GM21528 (cell line): ENCODE results near the gene AHCY.
"Not testable (repeated sequence)": the region's sequence is repeated elsewhere in the genome, so short reads cannot be mapped to it uniquely, and the experiment has no call there.

Source experiments
- ATAC-seq: cut with Tn5 transposase; IDR thresholded peaks from one replicate; pipeline ENCODE4 v1.9.1; 2021; ENCODE audit warnings: mild to moderate bottlenecking, moderate library complexity; ENCODE audit not compliant: unreplicated experiment, low FRiP score

The AHCY gene

GRCh38 chr20:34302723-34303533 lies at the start of gene AHCY:
TSS of gene AHCY (minus strand) at chr20:34303355. CDS start at chr20:34303270, 85 bp downstream.
- peak; percentile 88 for ATAC-seq

- ATAC-seq = no peak
Observed at GRCh38 chr20:34350095-34350494, 46.9 kb upstream of the AHCY start.

- no peak for ATAC-seq
Observed at GRCh38 chr20:34347571-34347970, 44.4 kb upstream of the AHCY start.

GRCh38 chr20:34346533-34346865 lies 43.3 kb upstream of the AHCY start:
- not testable (repeated sequence) for ATAC-seq

- ATAC-seq = not testable (repeated sequence)
Observed at GRCh38 chr20:34345839-34346532, 42.8 kb upstream of the AHCY start.

GRCh38 chr20:34345402-34345736 lies 42.2 kb upstream of the AHCY start:
- ATAC-seq = no peak

- no peak for ATAC-seq
Observed at GRCh38 chr20:34344238-34344637, 41.1 kb upstream of the AHCY start.

- no peak for ATAC-seq
Observed at GRCh38 chr20:34343458-34344211, 40.5 kb upstream of the AHCY start.

- not testable (repeated sequence) for ATAC-seq
Observed at GRCh38 chr20:34341199-34341598, 38.0 kb upstream of the AHCY start.

GRCh38 chr20:34340726-34341125 lies 37.6 kb upstream of the AHCY start:
- ATAC-seq = not testable (repeated sequence)

- ATAC-seq = no peak
Observed at GRCh38 chr20:34337982-34338726, 35.0 kb upstream of the AHCY start.

- no peak for ATAC-seq
Observed at GRCh38 chr20:34337544-34337943, 34.4 kb upstream of the AHCY start.

- no peak for ATAC-seq
Observed at GRCh38 chr20:34334654-34335407, 31.7 kb upstream of the AHCY start.

- no peak for ATAC-seq
Observed at GRCh38 chr20:34333786-34334185, 30.6 kb upstream of the AHCY start.

- ATAC-seq = no peak
Observed at GRCh38 chr20:34332262-34332920, 29.2 kb upstream of the AHCY start.

GRCh38 chr20:34331838-34332237 lies 28.7 kb upstream of the AHCY start:
- no peak for ATAC-seq

GRCh38 chr20:34330861-34331544 lies 27.8 kb upstream of the AHCY start:
- ATAC-seq = not testable (repeated sequence)

- no peak for ATAC-seq
Observed at GRCh38 chr20:34328928-34329677, 25.9 kb upstream of the AHCY start.
